Keratinocyte (primary cell): Measurements from ENCODE around the gene SLCO3A1.

Experiments used
- EZH2 ChIP-seq: IDR thresholded peaks from one replicate; pipeline ENCODE4 v1.6.1; 2012; ENCODE audit warnings: inconsistent platforms, mild to moderate bottlenecking, low read length, moderate library complexity
- TF ChIP-seq, protein P1 (sequence below), 3 experiments: IDR thresholded peaks in 1 of 3; conservative IDR thresholded peaks in 1 of 3; optimal IDR thresholded peaks in 1 of 3; 2 replicates in 2 of 3; 3 replicates in 1 of 3; pipeline versions ENCODE3 to v1.5.1; 2011; ENCODE audit warnings: low read length in 3 of 3, mild to moderate bottlenecking in 3 of 3, moderate library complexity in 2 of 3, control low read depth in 1 of 3, inconsistent platforms in 1 of 3; ENCODE audit not compliant: insufficient read depth in 2 of 3; ENCODE audit errors: extremely low read depth in 1 of 3

DNA sequence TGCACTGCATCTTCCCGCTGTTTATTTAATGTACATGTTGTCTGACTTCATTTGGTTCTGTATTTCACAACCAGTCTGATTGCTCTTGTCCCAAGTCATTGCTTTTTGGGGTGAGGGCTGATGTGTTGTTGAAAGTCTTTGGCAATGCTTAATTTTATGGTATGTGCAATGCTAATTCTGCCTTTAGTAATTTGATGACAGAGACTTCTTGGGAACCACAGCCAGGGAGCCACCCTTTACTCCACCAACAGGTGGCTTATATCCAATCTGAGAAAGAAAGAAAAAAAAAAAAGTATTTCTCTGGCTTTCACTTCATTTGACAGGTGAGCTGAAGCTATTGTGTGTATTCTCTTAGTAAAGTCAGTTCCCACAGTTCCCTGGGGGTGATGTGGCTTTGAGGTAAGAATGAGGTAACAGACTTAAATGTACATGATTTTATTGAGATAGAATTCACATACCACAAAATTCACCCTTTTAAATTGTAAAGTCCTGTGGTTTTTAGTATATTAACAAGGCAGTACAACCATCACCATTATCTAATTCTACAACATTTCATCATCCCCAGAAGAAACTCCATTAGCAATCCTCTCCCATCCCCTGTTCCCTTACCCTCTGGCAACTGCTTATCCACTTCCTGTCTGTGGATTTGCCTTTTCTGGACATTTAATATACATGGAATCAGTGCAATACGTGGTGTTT lies 97.3 kb downstream of the SLCO3A1 start:
- no peak for TF ChIP-seq EZH2
- TF ChIP-seq, protein P1, sequence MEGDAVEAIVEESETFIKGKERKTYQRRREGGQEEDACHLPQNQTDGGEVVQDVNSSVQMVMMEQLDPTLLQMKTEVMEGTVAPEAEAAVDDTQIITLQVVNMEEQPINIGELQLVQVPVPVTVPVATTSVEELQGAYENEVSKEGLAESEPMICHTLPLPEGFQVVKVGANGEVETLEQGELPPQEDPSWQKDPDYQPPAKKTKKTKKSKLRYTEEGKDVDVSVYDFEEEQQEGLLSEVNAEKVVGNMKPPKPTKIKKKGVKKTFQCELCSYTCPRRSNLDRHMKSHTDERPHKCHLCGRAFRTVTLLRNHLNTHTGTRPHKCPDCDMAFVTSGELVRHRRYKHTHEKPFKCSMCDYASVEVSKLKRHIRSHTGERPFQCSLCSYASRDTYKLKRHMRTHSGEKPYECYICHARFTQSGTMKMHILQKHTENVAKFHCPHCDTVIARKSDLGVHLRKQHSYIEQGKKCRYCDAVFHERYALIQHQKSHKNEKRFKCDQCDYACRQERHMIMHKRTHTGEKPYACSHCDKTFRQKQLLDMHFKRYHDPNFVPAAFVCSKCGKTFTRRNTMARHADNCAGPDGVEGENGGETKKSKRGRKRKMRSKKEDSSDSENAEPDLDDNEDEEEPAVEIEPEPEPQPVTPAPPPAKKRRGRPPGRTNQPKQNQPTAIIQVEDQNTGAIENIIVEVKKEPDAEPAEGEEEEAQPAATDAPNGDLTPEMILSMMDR (optimal IDR thresholded peaks at IDR 0.05 in 1 of 3, IDR thresholded peaks at IDR 0.05 in 1 of 3, conservative IDR thresholded peaks at IDR 0.05 in 1 of 3; ENCODE audit: extremely low read depth in 1 of 3, insufficient read depth in 2 of 3, low read length in 3 of 3): peak in 1 of 3 experiments; percentile 27
